Measurements from ENCODE around the gene AGAP2.

AGAP2 gene

GRCh38 chr12:57766464-57767304 lies 28.1 kb upstream of the AGAP2 start, which contains the start of gene CYP27B1:
CYP27B1 (minus strand) TSS chr12:57767078; CDS start chr12:57767041, 37 bp downstream.
- Histone ChIP-seq H3K27me3 (ENCODE audit: control insufficient read depth, insufficient read depth, low read length) (peaks cover 55% of the 10 kb centered on the region), H3K27ac (ENCODE audit: low read length) (no peak within 1 kb of the TSS), H3K36me3 (ENCODE audit: control insufficient read depth, low read depth, low read length) (peaks cover 26% of the 10 kb centered on the region), H3K9ac (ENCODE audit: low read length) (peak within 1 kb of the TSS; percentile 19), H3K9me3 (ENCODE audit: control insufficient read depth, low read depth, low read length) (no peaks in the 10 kb centered on the region), H3K4me3 (ENCODE audit: low read length) (peak within 1 kb of the TSS; percentile 58), H3K4me1 (ENCODE audit: control insufficient read depth, low read depth, low read length) (peaks cover 17% of the 10 kb centered on the region)

DNA sequence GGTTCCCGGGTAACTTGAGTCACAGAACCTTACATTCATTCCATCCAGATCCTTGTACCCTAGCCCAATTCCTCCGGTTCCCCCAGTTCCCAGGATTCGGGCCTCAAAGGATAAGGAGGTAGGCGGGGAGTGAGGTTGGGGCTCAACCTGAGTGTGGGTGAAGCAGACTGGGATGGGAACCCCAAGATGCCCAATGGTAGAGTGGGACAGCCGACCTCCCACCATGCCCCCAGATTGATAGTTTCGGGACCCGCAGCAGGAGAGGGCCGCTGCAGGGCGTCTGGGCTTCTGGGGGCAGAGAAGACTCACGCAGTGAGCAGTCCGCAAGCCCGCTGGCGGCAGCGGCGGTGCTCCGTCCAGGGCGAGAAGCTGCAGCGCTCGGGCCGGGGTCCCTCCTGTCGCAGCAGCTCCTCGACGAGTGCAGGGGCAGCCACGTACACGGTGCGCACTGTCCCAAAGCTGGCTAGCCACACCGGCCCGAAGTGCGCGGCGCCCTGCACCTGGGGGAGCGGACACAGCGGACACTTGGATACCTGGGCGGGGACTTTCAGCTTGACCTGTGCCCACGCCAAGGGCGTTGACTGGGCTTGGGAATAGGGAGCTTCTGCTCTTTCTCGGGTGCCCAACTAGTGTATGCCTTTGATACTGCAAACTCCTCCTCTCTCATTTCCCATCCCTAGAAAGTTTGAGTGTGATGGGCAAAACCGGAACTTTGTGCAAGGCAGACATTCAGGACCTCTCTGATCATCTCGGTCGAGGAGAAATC lies 27.3 kb upstream of the AGAP2 start:
- Histone ChIP-seq H3K27ac (ENCODE audit: low read length) (no peak overlapping the region), H3K9ac (ENCODE audit: low read length) (no peak overlapping the region), H3K36me3 (ENCODE audit: control insufficient read depth, low read depth, low read length) (peaks cover 26% of the 10 kb centered on the region), H3K27me3 (ENCODE audit: control insufficient read depth, insufficient read depth, low read length) (peaks cover 55% of the 10 kb centered on the region), H3K9me3 (ENCODE audit: control insufficient read depth, low read depth, low read length) (no peaks in the 10 kb centered on the region), H3K4me3 (ENCODE audit: low read length) (peak overlapping the region; percentile 58), H3K4me1 (ENCODE audit: control insufficient read depth, low read depth, low read length) (peaks cover 17% of the 10 kb centered on the region)

DNA sequence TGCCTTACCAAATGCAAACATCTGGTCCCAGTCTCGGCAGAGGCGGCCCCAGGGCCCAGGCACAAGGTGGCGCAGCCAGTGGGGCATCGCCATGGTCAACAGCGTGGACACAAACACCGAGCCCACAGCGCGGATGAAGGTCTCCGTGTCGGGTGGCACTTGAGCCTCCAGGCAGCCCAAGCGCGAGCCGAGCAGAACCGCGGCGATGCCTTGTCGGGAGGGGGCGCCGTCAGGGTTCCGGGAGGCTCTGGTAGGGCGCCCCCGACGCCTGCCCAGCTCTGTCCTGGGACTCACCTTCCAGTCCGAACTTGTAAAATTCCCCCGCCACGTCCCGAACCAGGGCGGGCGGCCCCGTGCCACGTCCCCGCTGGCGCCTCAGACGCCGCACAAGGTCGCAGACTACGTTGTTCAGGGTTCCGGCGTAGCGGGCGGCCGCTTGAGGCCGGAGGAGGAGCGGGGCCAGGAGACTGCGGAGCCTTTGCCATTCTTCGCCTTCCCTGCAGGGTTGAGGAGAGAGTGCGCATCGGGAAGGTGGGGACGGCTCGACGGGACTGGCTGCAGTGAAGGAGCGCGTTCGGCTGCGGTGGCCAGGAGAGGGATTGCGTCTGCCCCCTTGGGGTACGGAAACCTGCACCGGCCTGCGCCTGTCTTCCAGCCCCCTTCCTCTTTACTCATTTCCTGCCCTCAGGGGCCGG lies 26.6 kb upstream of the AGAP2 start:
- no peak overlapping the region for H3K9ac ChIP-seq (ENCODE audit: low read length)
- peaks cover 55% of the 10 kb centered on the region for H3K27me3 ChIP-seq (ENCODE audit: control insufficient read depth, insufficient read depth, low read length)
- peak overlapping the region; percentile 58 for H3K4me3 ChIP-seq (ENCODE audit: low read length)
- no peaks in the 10 kb centered on the region for H3K9me3 ChIP-seq (ENCODE audit: control insufficient read depth, low read depth, low read length)
- H3K36me3 ChIP-seq (ENCODE audit: control insufficient read depth, low read depth, low read length), result peaks cover 19% of the 10 kb centered on the region
- no peak overlapping the region for H3K27ac ChIP-seq (ENCODE audit: low read length)
- H3K4me1 ChIP-seq (ENCODE audit: control insufficient read depth, low read depth, low read length), result peaks cover 17% of the 10 kb centered on the region

DNA sequence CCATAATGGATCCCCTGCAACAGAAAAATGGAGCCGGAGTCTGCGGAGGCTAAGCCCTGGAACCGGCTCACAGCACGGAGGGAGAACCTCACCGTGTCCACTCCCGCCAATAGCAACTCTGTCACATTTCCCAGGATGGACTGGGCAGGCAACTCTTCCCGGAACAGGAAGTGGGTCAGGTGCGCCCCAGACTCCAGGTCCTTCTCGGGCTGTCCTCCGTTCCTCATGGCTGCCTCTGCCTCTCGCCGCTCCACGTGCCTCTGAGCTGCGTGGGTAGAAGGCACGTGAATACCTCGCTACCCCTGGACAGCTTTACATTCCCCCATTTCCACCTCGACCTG lies 26.1 kb upstream of the AGAP2 start:
- Histone ChIP-seq H3K9ac (ENCODE audit: low read length) (no peak overlapping the region), H3K36me3 (ENCODE audit: control insufficient read depth, low read depth, low read length) (peaks cover 14% of the 10 kb centered on the region), H3K4me3 (ENCODE audit: low read length) (peak overlapping the region; percentile 58), H3K4me1 (ENCODE audit: control insufficient read depth, low read depth, low read length) (peaks cover 17% of the 10 kb centered on the region), H3K9me3 (ENCODE audit: control insufficient read depth, low read depth, low read length) (no peaks in the 10 kb centered on the region), H3K27me3 (ENCODE audit: control insufficient read depth, insufficient read depth, low read length) (peaks cover 55% of the 10 kb centered on the region), H3K27ac (ENCODE audit: low read length) (no peak overlapping the region)

GRCh38 chr12:57763881-57764661 lies 25.5 kb upstream of the AGAP2 start:
- Histone ChIP-seq H3K27me3 (ENCODE audit: control insufficient read depth, insufficient read depth, low read length) (peaks cover 55% of the 10 kb centered on the region), H3K9me3 (ENCODE audit: control insufficient read depth, low read depth, low read length) (no peaks in the 10 kb centered on the region), H3K4me1 (ENCODE audit: control insufficient read depth, low read depth, low read length) (peaks cover 17% of the 10 kb centered on the region), H3K9ac (ENCODE audit: low read length) (no peak overlapping the region), H3K27ac (ENCODE audit: low read length) (no peak overlapping the region), H3K36me3 (ENCODE audit: control insufficient read depth, low read depth, low read length) (peaks cover 9% of the 10 kb centered on the region), H3K4me3 (ENCODE audit: low read length) (peak overlapping the region; percentile 58)

DNA sequence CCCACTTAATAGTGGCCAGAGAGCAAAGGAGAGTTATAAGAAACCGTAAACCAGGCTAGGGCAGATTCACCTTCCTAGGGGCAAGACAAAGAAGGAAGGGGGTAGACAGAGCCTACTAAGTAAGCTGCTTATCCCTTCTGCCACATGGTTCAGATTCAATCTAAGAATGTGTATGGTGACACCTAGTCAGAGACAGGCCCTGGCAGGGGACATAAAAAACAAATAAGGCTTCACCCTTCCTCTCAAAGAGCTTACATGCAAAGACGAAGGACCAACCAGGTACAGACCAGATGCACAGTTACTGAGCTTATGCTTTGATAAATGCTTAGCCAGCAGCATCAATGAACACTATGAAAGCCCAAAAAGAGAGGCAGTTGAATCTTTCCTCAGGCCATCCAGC lies 23.9 kb upstream of the AGAP2 start:
- H3K4me1 ChIP-seq (ENCODE audit: control insufficient read depth, low read depth, low read length), result peaks cover 15% of the 10 kb centered on the region
- H3K36me3 ChIP-seq (ENCODE audit: control insufficient read depth, low read depth, low read length), result no peaks in the 10 kb centered on the region
- no peak overlapping the region for H3K27ac ChIP-seq (ENCODE audit: low read length)
- H3K9me3 ChIP-seq (ENCODE audit: control insufficient read depth, low read depth, low read length), result no peaks in the 10 kb centered on the region
- H3K9ac ChIP-seq (ENCODE audit: low read length), result no peak overlapping the region
- peaks cover 56% of the 10 kb centered on the region for H3K27me3 ChIP-seq (ENCODE audit: control insufficient read depth, insufficient read depth, low read length)
- no peak overlapping the region for H3K4me3 ChIP-seq (ENCODE audit: low read length)

- no peaks in the 10 kb centered on the region for H3K9me3 ChIP-seq (ENCODE audit: control insufficient read depth, low read depth, low read length)
- no peak overlapping the region for H3K4me3 ChIP-seq (ENCODE audit: low read length)
- no peak overlapping the region for H3K27ac ChIP-seq (ENCODE audit: low read length)
- H3K27me3 ChIP-seq (ENCODE audit: control insufficient read depth, insufficient read depth, low read length), result peaks cover 56% of the 10 kb centered on the region
- no peak overlapping the region for H3K9ac ChIP-seq (ENCODE audit: low read length)
- H3K36me3 ChIP-seq (ENCODE audit: control insufficient read depth, low read depth, low read length), result no peaks in the 10 kb centered on the region
- H3K4me1 ChIP-seq (ENCODE audit: control insufficient read depth, low read depth, low read length), result peaks cover 6% of the 10 kb centered on the region
These were observed 23.0 kb upstream of the AGAP2 start for GRCh38 chr12:57761391-57761998.

DNA sequence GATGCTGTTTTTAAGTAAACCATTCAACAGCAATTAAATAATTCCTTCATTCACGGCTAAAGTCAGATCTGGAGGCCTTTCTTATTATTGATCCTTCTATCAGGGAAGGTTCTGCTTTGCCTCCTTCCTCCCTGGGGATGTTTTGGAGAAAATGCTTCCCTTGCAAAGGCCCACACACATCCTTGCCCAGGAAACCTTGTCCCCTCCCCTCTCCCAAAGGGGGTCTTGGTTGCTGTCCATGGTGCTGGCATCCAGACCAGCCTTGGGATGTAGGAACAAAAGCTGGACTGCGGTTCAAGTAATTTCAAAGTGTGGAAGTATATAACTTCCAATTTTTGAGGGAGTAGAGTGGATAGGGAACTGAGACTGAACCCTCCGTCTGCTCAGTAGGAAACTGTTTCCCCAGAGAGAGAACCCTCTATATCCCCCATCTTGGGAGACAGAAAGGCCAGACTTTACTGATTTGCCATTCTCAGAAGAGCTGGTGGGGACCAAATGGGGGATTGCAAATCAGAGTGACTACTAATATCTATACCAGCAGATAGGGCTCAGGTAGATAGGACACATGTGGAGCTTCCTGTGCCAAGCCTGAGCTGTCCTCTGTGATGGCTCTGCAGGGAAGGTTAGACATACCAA lies 21.9 kb upstream of the AGAP2 start:
- no peak overlapping the region for H3K9ac ChIP-seq (ENCODE audit: low read length)
- H3K27me3 ChIP-seq (ENCODE audit: control insufficient read depth, insufficient read depth, low read length), result peaks cover 55% of the 10 kb centered on the region
- H3K9me3 ChIP-seq (ENCODE audit: control insufficient read depth, low read depth, low read length), result no peaks in the 10 kb centered on the region
- H3K27ac ChIP-seq (ENCODE audit: low read length), result no peak overlapping the region
- H3K4me3 ChIP-seq (ENCODE audit: low read length), result no peak overlapping the region
- H3K36me3 ChIP-seq (ENCODE audit: control insufficient read depth, low read depth, low read length), result no peaks in the 10 kb centered on the region
- peaks cover 6% of the 10 kb centered on the region for H3K4me1 ChIP-seq (ENCODE audit: control insufficient read depth, low read depth, low read length)

DNA sequence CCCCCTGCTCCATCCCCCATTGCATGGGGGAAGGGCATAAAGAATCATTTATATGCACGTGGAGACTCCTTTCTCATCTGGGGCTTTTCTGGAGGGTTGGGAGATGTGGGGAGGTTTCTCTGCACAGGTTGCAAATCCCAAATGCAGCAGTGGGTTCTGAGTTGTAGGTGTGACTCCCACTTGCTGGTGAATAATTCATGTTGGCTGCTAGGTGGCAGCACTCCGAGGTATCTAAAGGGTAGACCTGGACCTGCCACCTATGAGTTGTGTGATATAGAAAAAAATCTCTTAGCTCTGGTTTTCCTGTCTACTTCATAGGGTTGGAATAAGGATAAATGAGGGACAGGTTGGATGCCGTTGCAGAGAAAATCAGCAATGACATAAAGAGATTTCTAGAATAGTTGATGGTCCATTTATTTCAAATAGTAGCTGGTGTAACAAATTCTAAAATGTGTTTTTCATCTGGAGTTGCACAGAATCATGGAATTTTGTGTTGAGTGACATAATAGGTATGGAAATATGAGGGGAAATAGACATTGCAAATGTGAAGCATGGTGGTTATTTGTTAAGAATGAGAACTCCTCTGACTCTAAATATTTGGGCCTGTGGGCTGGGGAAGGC lies 20.9 kb upstream of the AGAP2 start:
- H3K4me1 ChIP-seq (ENCODE audit: control insufficient read depth, low read depth, low read length), result peaks cover 6% of the 10 kb centered on the region
- H3K27me3 ChIP-seq (ENCODE audit: control insufficient read depth, insufficient read depth, low read length), result peaks cover 47% of the 10 kb centered on the region
- H3K27ac ChIP-seq (ENCODE audit: low read length), result no peak overlapping the region
- no peaks in the 10 kb centered on the region for H3K9me3 ChIP-seq (ENCODE audit: control insufficient read depth, low read depth, low read length)
- no peaks in the 10 kb centered on the region for H3K36me3 ChIP-seq (ENCODE audit: control insufficient read depth, low read depth, low read length)
- H3K9ac ChIP-seq (ENCODE audit: low read length), result no peak overlapping the region
- H3K4me3 ChIP-seq (ENCODE audit: low read length), result no peak overlapping the region
